Measurements from ENCODE around the gene TMEM175.

TMEM175 gene

DNA sequence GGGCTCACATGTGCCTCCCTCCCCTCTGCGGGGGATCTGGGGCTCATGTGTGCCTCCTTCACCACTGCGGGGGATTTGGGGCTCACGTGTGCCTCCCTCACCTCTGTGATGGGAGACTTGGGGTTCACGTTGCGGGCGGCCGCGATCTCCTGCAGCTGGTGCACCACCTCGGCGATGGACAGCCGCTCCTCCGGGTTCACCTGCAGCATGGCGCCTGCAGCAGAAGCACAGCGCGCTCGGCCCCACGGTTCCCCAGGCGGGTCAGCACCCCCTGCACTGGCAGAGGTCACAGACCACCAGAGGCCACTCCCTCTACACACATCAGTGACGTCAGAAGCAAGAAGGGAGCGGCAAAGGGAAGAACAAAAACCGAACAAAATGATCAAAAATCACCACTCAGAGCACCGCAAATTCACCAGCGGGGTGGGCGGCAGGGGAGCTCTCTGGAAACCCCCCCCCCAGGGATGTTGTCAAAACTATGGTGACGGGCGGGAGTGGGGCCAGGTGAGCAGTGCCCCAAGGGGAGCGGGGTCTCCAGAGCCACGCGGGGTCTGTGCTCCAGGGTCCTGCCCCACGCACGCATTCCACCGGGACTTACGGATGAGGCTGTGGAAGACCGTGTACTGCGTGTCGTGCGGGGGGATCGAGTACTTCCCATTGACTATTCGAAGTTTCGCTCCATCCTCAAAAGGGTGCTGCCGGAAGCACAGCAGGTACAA lies 38.8 kb upstream of the TMEM175 start:
- H3K27ac ChIP-seq: no peak overlapping the region
- TF ChIP-seq, protein P1, sequence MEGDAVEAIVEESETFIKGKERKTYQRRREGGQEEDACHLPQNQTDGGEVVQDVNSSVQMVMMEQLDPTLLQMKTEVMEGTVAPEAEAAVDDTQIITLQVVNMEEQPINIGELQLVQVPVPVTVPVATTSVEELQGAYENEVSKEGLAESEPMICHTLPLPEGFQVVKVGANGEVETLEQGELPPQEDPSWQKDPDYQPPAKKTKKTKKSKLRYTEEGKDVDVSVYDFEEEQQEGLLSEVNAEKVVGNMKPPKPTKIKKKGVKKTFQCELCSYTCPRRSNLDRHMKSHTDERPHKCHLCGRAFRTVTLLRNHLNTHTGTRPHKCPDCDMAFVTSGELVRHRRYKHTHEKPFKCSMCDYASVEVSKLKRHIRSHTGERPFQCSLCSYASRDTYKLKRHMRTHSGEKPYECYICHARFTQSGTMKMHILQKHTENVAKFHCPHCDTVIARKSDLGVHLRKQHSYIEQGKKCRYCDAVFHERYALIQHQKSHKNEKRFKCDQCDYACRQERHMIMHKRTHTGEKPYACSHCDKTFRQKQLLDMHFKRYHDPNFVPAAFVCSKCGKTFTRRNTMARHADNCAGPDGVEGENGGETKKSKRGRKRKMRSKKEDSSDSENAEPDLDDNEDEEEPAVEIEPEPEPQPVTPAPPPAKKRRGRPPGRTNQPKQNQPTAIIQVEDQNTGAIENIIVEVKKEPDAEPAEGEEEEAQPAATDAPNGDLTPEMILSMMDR (conservative IDR thresholded peaks at IDR 0.05): no peak

DNA sequence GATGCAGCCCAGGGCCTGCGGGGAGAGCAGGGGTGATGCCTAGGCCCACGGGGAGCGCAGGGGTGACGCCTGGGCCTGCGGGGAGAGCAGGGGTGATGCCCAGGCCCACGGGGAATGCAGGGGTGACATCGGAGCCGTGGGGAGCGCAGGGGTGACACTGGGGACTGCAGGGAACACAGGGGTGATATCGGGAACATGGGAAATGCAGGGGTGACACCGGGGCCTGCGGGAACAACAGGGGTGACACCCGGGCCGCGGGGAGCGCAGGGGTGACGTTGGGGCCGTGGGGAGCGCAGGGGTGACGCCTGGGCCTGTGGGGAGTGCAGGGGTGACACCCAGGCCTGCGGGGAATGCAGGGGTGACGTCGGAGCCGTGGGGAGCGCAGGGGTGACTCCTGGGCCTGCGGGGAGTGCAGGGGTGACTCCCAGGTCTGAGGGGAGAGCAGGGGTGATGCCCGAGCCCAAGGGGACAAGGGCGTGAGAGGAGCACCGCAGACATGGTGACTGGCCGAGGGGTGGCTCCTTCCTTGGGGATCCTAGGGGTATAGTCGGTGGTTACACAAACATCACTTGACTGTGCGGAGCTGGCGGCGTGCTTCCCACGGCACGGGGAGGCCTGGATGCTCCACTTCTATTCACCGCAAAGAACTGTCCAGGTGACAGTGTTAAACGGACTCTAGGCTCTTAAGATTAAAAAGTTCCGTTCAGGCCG lies 38.1 kb upstream of the TMEM175 start:
- H3K27ac ChIP-seq: no peak overlapping the region
- TF ChIP-seq, protein P1 (conservative IDR thresholded peaks at IDR 0.05): no peak

DNA sequence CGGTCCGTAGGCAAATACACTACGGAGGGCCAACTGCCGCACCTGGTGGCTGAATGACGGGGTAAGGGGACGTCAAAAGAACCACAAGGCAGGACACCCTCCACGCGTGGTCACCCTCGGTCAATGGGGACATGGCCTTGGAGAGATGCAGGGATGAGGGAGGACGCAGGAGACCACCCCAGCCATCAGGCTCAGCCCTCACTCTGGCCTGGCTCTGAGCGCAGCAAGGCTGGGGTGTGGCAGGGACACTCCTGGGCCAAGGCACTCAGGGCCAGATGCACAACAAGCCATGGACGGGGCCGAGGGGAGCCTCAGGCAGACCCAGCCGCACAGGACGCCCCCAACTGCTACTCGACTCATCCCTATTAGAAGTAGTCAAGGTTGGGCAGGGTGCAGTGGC lies 36.7 kb upstream of the TMEM175 start:
- no peak overlapping the region for H3K27ac ChIP-seq
- TF ChIP-seq, protein P1 (conservative IDR thresholded peaks at IDR 0.05): no peak

DNA sequence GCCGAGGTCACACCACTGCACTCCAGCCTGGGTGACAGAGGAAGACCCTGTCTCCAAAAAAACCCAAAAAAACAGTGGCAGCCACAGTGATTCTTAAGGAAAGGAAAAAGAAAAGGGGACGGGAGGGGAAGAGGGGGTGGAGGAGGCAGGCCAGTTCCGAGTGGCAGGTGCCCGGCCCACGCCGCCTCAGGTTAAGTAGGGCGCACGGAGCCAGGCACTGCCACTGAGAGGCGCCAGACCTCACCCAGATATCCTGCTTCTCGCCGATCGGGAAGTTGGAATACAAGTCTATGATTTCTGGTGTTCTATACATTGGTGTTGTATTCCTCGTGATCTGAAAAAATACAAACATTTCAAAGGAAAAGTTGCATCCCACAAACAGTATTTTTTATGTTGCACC lies 36.0 kb upstream of the TMEM175 start:
- no peak overlapping the region for H3K27ac ChIP-seq
- TF ChIP-seq, protein P1 (conservative IDR thresholded peaks at IDR 0.05): no peak

DNA sequence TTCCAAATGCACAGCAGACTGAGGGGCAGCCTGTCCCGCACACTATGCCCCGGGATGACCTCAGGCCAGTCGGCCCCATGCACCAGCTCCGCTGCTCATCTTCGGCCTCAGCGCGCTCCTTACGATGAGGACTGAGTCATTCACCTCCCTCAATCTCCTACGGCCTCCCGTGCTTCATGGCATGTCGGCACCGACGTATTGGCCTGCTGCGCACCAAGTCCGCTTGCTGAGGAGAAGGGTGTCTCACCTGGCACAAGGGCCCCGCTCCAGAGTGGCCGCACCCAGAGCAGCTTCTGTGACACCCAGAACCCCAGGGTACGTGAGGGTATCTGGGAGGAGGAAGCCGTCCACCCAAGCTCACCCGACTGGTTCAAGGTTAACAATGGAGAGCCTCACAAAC lies 35.6 kb upstream of the TMEM175 start:
- no peak overlapping the region for H3K27ac ChIP-seq

DNA sequence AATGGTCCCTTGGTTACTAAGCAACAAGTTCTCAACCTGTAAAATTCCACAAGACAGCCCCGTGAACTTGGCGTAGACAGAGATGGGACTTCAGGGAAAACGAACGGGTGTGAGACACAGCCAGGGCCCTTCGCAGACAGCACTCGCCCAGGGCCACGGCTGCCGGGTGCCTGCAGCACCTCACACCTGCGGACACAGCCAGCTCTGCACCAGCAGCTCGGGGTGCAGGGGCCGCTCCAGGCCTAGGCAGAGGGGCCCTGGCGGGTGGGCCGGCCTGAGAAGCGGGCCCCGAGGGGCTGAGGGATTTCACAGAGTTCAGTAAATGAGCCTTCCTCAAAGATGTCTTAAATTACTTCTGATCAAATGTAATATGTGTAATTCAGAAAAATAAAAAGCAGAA lies 34.1 kb upstream of the TMEM175 start:
- TF ChIP-seq, protein P1 (conservative IDR thresholded peaks at IDR 0.05): no peak
- H3K27ac ChIP-seq: no peak overlapping the region

More for the DNA sequence above, 35.6 kb upstream of the TMEM175 start:
- TF ChIP-seq, protein P1 (conservative IDR thresholded peaks at IDR 0.05): no peak

DNA sequence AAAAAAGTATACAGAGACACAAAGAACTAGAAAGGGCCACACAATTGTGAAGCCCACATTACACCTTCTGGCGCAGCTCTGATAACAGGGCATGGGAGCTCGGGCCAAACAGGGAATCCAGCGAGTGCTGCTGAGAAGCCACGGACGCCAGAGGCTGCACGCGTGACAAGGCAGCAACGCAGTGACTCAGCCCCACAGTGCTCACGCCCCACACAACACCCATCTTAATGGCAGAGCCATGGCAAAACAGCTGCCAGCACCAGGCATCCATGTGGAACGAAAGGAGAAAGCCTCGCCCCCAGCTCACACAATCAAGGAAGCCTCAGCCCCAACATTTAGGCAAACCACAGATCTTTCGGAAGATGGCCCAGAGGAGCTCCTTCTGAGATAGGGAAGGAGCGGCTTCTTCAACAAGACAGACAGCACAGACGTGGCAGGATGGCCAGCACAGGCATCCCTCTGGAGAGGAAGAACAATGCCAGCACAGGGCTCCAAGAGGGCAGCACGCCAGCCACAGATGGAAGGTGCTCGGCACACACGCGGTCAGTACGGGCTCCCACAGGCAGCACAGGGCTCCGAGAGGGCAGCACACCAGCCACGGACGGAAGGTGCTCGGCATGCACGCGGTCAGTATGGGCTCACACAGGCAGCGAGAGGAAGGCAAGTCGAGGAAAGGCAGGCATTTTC lies 33.2 kb upstream of the TMEM175 start:
- TF ChIP-seq, protein P1 (conservative IDR thresholded peaks at IDR 0.05): no peak

More for the DNA sequence above, 33.2 kb upstream of the TMEM175 start:
- H3K27ac ChIP-seq: no peak overlapping the region
